ENCODE data around the gene APAF1.

Gene APAF1

GRCh38 chr12:98740751-98741150 is 95.7 kb downstream of the APAF1 start:
- no peak for TF ChIP-seq ZNF596 (tag by site-specific recombination; IDR thresholded peaks at IDR 0.05)
- TF ChIP-seq ZNF26 (tag by site-specific recombination; IDR thresholded peaks at IDR 0.05) = no peak
- POLR2A ChIA-PET = no interaction called here
- Histone ChIP-seq H3K27ac (ENCODE audit: extremely low read depth, low read depth, low read length) (no peak overlapping the region), H3K4me3 (ENCODE audit: low read depth, low read length) (no peak overlapping the region), H3K9me3 (ENCODE audit: control insufficient read depth, insufficient read depth, low read depth, low read length) (no peaks in the 10 kb centered on the region), H3K4me1 (ENCODE audit: control insufficient read depth, insufficient read depth, low read length) (peaks cover 16% of the 10 kb centered on the region; the same call in 1 of the 2 replicates), H3K36me3 (ENCODE audit: control insufficient read depth in 2 of 2, insufficient read depth in 1 of 2, low read length in 2 of 2) (peaks cover 0 to 1% of the 10 kb centered on the region in 2 experiments; a peak in 1 of 3 replicates)
- CTCF ChIA-PET = interaction anchor here (0.7 to 1.3 kb wide), 4 partner anchors 29 to 209 kb away, joined by 3 to 14 read pairs (median 3); no protein-coding TSS in a partner anchor

- Histone ChIP-seq H3K27ac (ENCODE audit: extremely low read depth, low read depth, low read length) (no peak overlapping the region), H3K4me1 (ENCODE audit: control insufficient read depth, insufficient read depth, low read length) (peaks cover 16% of the 10 kb centered on the region; the same call in 1 of the 2 replicates), H3K36me3 (ENCODE audit: control insufficient read depth in 2 of 2, insufficient read depth in 1 of 2, low read length in 2 of 2) (no peaks in the 10 kb centered on the region), H3K9me3 (ENCODE audit: control insufficient read depth, insufficient read depth, low read depth, low read length) (no peaks in the 10 kb centered on the region), H3K4me3 (ENCODE audit: low read depth, low read length) (no peak overlapping the region)
- 0 out of 2 replicates have a peak, but pooled peaks have one; percentile 25 for TF ChIP-seq ZFHX2 (tag by site-specific recombination; conservative IDR thresholded peaks at IDR 0.05)
- TF ChIP-seq ZBTB21 (tag by site-specific recombination; IDR thresholded peaks at IDR 0.05) = no peak
- ChIA-PET CTCF (interaction anchor here (0.7 to 2.0 kb wide), 6 partner anchors 12 to 257 kb away, joined by 3 to 14 read pairs (median 4); no protein-coding TSS in a partner anchor), POLR2A (interaction anchor here (0.5 kb wide), 1 partner anchor 63 kb away, joined by 4 read pairs; no protein-coding TSS in a partner anchor)
Measured at GRCh38 chr12:98741196-98741555, 96.1 kb downstream of the APAF1 start.

- H3K9me3 ChIP-seq (ENCODE audit: control insufficient read depth, insufficient read depth, low read depth, low read length) = no peaks in the 10 kb centered on the region
- peaks cover 11% of the 10 kb centered on the region; the same call in 1 of the 2 replicates for H3K4me1 ChIP-seq (ENCODE audit: control insufficient read depth, insufficient read depth, low read length)
- H3K27ac ChIP-seq (ENCODE audit: extremely low read depth, low read depth, low read length) = no peak overlapping the region
- no peaks in the 10 kb centered on the region for H3K36me3 ChIP-seq (ENCODE audit: control insufficient read depth in 2 of 2, insufficient read depth in 1 of 2, low read length in 2 of 2)
- CTCF ChIA-PET = interaction anchor here (0.7 to 2.0 kb wide), 11 partner anchors 13 to 257 kb away, joined by 3 to 14 read pairs (median 5); no protein-coding TSS in a partner anchor
- POLR2A ChIA-PET = interaction anchor here (0.5 to 0.8 kb wide), 2 partner anchors 12 to 63 kb away, joined by 4 read pairs; no protein-coding TSS in a partner anchor
- H3K4me3 ChIP-seq (ENCODE audit: low read depth, low read length) = no peak overlapping the region
- TF ChIP-seq YY1 (tag by site-specific recombination; IDR thresholded peaks at IDR 0.05) = no peak
- peak; percentile 58; the same call in 1 of the 2 replicates for TF ChIP-seq ZNF561 (tag by site-specific recombination; IDR thresholded peaks at IDR 0.05; ENCODE audit: borderline replicate concordance)
- no peak for TF ChIP-seq ZNF76 (tag by site-specific recombination; IDR thresholded peaks at IDR 0.05; ENCODE audit: borderline replicate concordance, low read depth)
- no peak for TF ChIP-seq ZNF776 (tag by site-specific recombination; IDR thresholded peaks at IDR 0.05; ENCODE audit: borderline replicate concordance)
- peak; percentile 13 for TF ChIP-seq ZNF654 (tag by site-specific recombination; IDR thresholded peaks at IDR 0.05; ENCODE audit: low read depth)
- TF ChIP-seq HOXA7 (CRISPR knock-in tag; IDR thresholded peaks at IDR 0.05; ENCODE audit: borderline replicate concordance) = no peak
- 0 out of 2 replicates have a peak, but pooled peaks have one; percentile 29 for TF ChIP-seq ZNF843 (tag by site-specific recombination; IDR thresholded peaks at IDR 0.05)
- no peak for TF ChIP-seq OVOL3 (tag by site-specific recombination; IDR thresholded peaks at IDR 0.05)
- 0 out of 2 replicates have a peak, but pooled peaks have one; percentile 19 for TF ChIP-seq ZNF423 (tag by site-specific recombination; IDR thresholded peaks at IDR 0.05)
- peak; percentile 9; the same call in 1 of the 2 replicates for TF ChIP-seq KLF10 (tag by site-specific recombination; IDR thresholded peaks at IDR 0.05)
- peak; percentile 42; the same call in 1 of the 2 replicates for TF ChIP-seq KLF8 (tag by site-specific recombination; IDR thresholded peaks at IDR 0.05)
- TF ChIP-seq PATZ1 (tag by site-specific recombination; IDR thresholded peaks at IDR 0.05) = peak; percentile 53
- no peak for TF ChIP-seq ZFP3 (tag by site-specific recombination; IDR thresholded peaks at IDR 0.05; ENCODE audit: low read depth)
- no peak for TF ChIP-seq ZNF18 (tag by site-specific recombination; IDR thresholded peaks at IDR 0.05)
- TF ChIP-seq GFI1B (tag by site-specific recombination; IDR thresholded peaks at IDR 0.05) = peak; percentile 20; the same call in 1 of the 2 replicates
- TF ChIP-seq ZSCAN16 (tag by site-specific recombination; IDR thresholded peaks at IDR 0.05) = no peak
- TF ChIP-seq MEIS1 (CRISPR knock-in tag; IDR thresholded peaks at IDR 0.05; ENCODE audit: borderline replicate concordance) = no peak
- peak; percentile 18; the same call in 1 of the 2 replicates for TF ChIP-seq PRDM1 (tag by site-specific recombination; IDR thresholded peaks at IDR 0.05)
- TF ChIP-seq ZNF626 (tag by site-specific recombination; IDR thresholded peaks at IDR 0.05) = no peak
- no peak for TF ChIP-seq ZNF169 (tag by site-specific recombination; IDR thresholded peaks at IDR 0.05)
Measured at GRCh38 chr12:98741556-98742265, 96.6 kb downstream of the APAF1 start.
